ENCODE results near the gene ABHD12.

GRCh38 chr20:25282796-25283195, 107.8 kb downstream of the ABHD12 start:
- no peak for TF ChIP-seq CTCF (IDR thresholded peaks at IDR 0.05)
- TF ChIP-seq EZH2 (IDR thresholded peaks at IDR 0.05; ENCODE audit: borderline replicate concordance, insufficient read depth, low read depth, low read length, poor library complexity, severe bottlenecking), result no peak
